Natural killer cell (primary cell): Measurements from ENCODE around the gene FSIP1. TPM values are rescaled to one million over a fixed set of nuclear protein-coding genes. Genes with fewer than 3 reads are reported as not detected.

ENCODE experiments used
- ATAC-seq, 3 donors: fragments of 150-1000 bp in 2 of 3; fragments of 200-7000 bp in 1 of 3; cut with Tn5 transposase; 1 replicate in 1 of 3; 2 replicates in 2 of 3; pipeline ENCODE4 v1.10.0; 2021; ENCODE audit warnings: mild to moderate bottlenecking in 2 of 3, moderate library complexity in 2 of 3
- DNase-seq, 2 donors: peaks; one replicate each; pipeline versions ENCODE4 v3.0.0 to v3.0.0-alpha.2; 2013 to 2021; ENCODE audit warnings: mixed read lengths in 1 of 2
- H3K27ac ChIP-seq: one replicate; pipeline ENCODE4 v1.5.1; 2013; ENCODE audit warnings: mild to moderate bottlenecking, low read length
- H3K27me3 ChIP-seq: one replicate; pipeline ENCODE4 v1.6.1; 2013; ENCODE audit warnings: low read length; ENCODE audit not compliant: control insufficient read depth, insufficient read depth
- H3K36me3 ChIP-seq: one replicate; pipeline ENCODE4 v1.6.1; 2013; ENCODE audit warnings: low read length; ENCODE audit not compliant: control insufficient read depth, insufficient read depth
- H3K4me1 ChIP-seq: one replicate; pipeline ENCODE4 v1.6.1; 2013; ENCODE audit warnings: low read length; ENCODE audit not compliant: control insufficient read depth, insufficient read depth
- H3K4me3 ChIP-seq: one replicate; pipeline ENCODE4 v1.5.1; 2013; ENCODE audit warnings: low read length
- H3K9me3 ChIP-seq: one replicate; pipeline ENCODE4 v1.6.1; 2013; ENCODE audit warnings: low read length; ENCODE audit not compliant: control insufficient read depth, insufficient read depth
- H3K27ac Mint-ChIP-seq, 2 donors: one replicate each; pipeline ENCODE4 v1.8.0; 2022; ENCODE audit warnings: mild to moderate bottlenecking in 2 of 2, mixed read lengths in 2 of 2, moderate library complexity in 1 of 2
- H3K27me3 Mint-ChIP-seq, 2 donors: one replicate each; pipeline ENCODE4 v1.8.0; 2022; ENCODE audit warnings: low read depth in 2 of 2, mixed read lengths in 2 of 2
- H3K36me3 Mint-ChIP-seq: one replicate; pipeline ENCODE4 v1.8.0; 2022; ENCODE audit warnings: mixed read lengths
- H3K4me1 Mint-ChIP-seq, 2 donors: one replicate each; pipeline ENCODE4 v1.8.0; 2022; ENCODE audit warnings: mixed read lengths in 2 of 2
- H3K4me3 Mint-ChIP-seq: one replicate; pipeline ENCODE4 v1.8.0; 2022; ENCODE audit warnings: mild to moderate bottlenecking, moderate library complexity, mixed read lengths
- H3K9me3 Mint-ChIP-seq, 2 donors: one replicate each; pipeline ENCODE4 v1.8.0; 2022; ENCODE audit warnings: mixed read lengths in 2 of 2
- CTCF ChIP-seq: fragments of 200-600 bp; IDR thresholded peaks from one replicate; pipeline ENCODE4 v1.8.0; 2022; ENCODE audit warnings: antibody characterized with exemption
- WGBS: methylation state at CpG from one replicate; pipeline ENCODE4 v1.1.7; 2013; ENCODE audit warnings: missing lambda C conversion rate; ENCODE audit not compliant: insufficient coverage; 5-methylcytosine and 5-hydroxymethylcytosine counted together
- intact Hi-C: fragments of 100-400 bp; cut with micrococcal nuclease; formaldehyde crosslinking; loops from one replicate; pipeline ENCODE4 v1.14.2; 2022
- total RNA-seq, 4 donors: library from RNA; stranded (reverse); fragments of 120-200 nt in 1 of 4; gene quantifications; one replicate each; pipeline versions ENCODE4 v1.2.3 to v1.2.4, GENCODE V29; 2013 to 2022

The FSIP1 gene
- total RNA-seq, 3 donors from 2014 or later (not counting 1 experiment from before 2014, with no cell fraction given), result 1.1 to 2.3 (median 1.8) TPM

GRCh38 chr15:39663704-39664250 is 118.9 kb downstream of the FSIP1 start:
- Histone ChIP-seq H3K9me3 (no peaks in the 10 kb centered on the region), H3K4me1 (no peaks in the 10 kb centered on the region), H3K27ac (no peak overlapping the region), H3K4me3 (no peak overlapping the region), H3K27me3 (no peaks in the 10 kb centered on the region), H3K36me3 (no peaks in the 10 kb centered on the region)
- no peaks in the 10 kb centered on the region for H3K27me3 Mint-ChIP-seq
- H3K4me3 Mint-ChIP-seq, result no peak overlapping the region
- H3K36me3 Mint-ChIP-seq, result no peaks in the 10 kb centered on the region
- 100% methylated on average over 2 of the region's 2 CpGs for WGBS
- intact Hi-C loops, result no loop called here
- DNase-seq, result no peak
- no peak overlapping the region for H3K27ac Mint-ChIP-seq
- no peak for ATAC-seq
- no peaks in the 10 kb centered on the region for H3K9me3 Mint-ChIP-seq
- H3K4me1 Mint-ChIP-seq, result peaks cover 31 to 43% of the 10 kb centered on the region in 2 donors
- TF ChIP-seq CTCF, result no peak

GRCh38 chr15:39661776-39662175 is 120.9 kb downstream of the FSIP1 start:
- no peak overlapping the region for H3K4me3 Mint-ChIP-seq
- Histone ChIP-seq H3K27ac (no peak overlapping the region), H3K4me3 (no peak overlapping the region), H3K27me3 (no peaks in the 10 kb centered on the region), H3K36me3 (no peaks in the 10 kb centered on the region), H3K9me3 (no peaks in the 10 kb centered on the region), H3K4me1 (no peaks in the 10 kb centered on the region)
- no peak for TF ChIP-seq CTCF
- no peaks in the 10 kb centered on the region for H3K9me3 Mint-ChIP-seq
- ATAC-seq, result no peak
- H3K27ac Mint-ChIP-seq, result no peak overlapping the region
- peaks cover 11 to 25% of the 10 kb centered on the region in 2 donors for H3K4me1 Mint-ChIP-seq
- DNase-seq, result no peak
- no peaks in the 10 kb centered on the region for H3K27me3 Mint-ChIP-seq
- no peaks in the 10 kb centered on the region for H3K36me3 Mint-ChIP-seq
- intact Hi-C loops, result no loop called here

- no peaks in the 10 kb centered on the region for H3K27me3 ChIP-seq
- ATAC-seq (no peak), DNase-seq (no peak)
- TF ChIP-seq CTCF, result no peak
- Mint-ChIP-seq H3K27ac (no peak overlapping the region), H3K36me3 (no peaks in the 10 kb centered on the region), H3K4me3 (no peak overlapping the region), H3K9me3 (no peaks in the 10 kb centered on the region), H3K4me1 (peaks cover 4 to 10% of the 10 kb centered on the region in 2 donors), H3K27me3 (no peaks in the 10 kb centered on the region)
- WGBS, result 100% methylated on average over 1 of the region's 3 CpGs
- no peaks in the 10 kb centered on the region for H3K4me1 ChIP-seq
- intact Hi-C loops, result no loop called here
- H3K4me3 ChIP-seq, result no peak overlapping the region
- H3K36me3 ChIP-seq, result no peaks in the 10 kb centered on the region
- no peak overlapping the region for H3K27ac ChIP-seq
- H3K9me3 ChIP-seq, result no peaks in the 10 kb centered on the region
These were observed 123.9 kb downstream of the FSIP1 start for GRCh38 chr15:39658740-39659139.

- 78% methylated on average over 1 of the region's 3 CpGs for WGBS
- no peak for DNase-seq
- H3K36me3 Mint-ChIP-seq, result no peaks in the 10 kb centered on the region
These were observed 125.0 kb downstream of the FSIP1 start for GRCh38 chr15:39657668-39658067.

More at GRCh38 chr15:39657668-39658067, 125.0 kb downstream of the FSIP1 start:
- TF ChIP-seq CTCF, result no peak
- no peaks in the 10 kb centered on the region for H3K9me3 ChIP-seq
- H3K9me3 Mint-ChIP-seq, result no peaks in the 10 kb centered on the region
- H3K36me3 ChIP-seq, result no peaks in the 10 kb centered on the region
- peaks cover 4 to 10% of the 10 kb centered on the region in 2 donors for H3K4me1 Mint-ChIP-seq
- H3K27ac Mint-ChIP-seq, result no peak overlapping the region
- H3K27me3 Mint-ChIP-seq, result no peaks in the 10 kb centered on the region
- no peaks in the 10 kb centered on the region for H3K27me3 ChIP-seq
- H3K4me3 Mint-ChIP-seq, result no peak overlapping the region
- intact Hi-C loops, result no loop called here
- ATAC-seq, result no peak
- no peak overlapping the region for H3K27ac ChIP-seq
- H3K4me3 ChIP-seq, result no peak overlapping the region
- H3K4me1 ChIP-seq, result no peaks in the 10 kb centered on the region
